GM18502 (cell line): ENCODE measurements around the gene MYO3B.

Experiments
- ATAC-seq: cut with Tn5 transposase; IDR thresholded peaks from one replicate; pipeline ENCODE4 v1.9.1; 2021; ENCODE audit warnings: mild to moderate bottlenecking; ENCODE audit not compliant: unreplicated experiment, poor library complexity

Gene MYO3B, protein sequence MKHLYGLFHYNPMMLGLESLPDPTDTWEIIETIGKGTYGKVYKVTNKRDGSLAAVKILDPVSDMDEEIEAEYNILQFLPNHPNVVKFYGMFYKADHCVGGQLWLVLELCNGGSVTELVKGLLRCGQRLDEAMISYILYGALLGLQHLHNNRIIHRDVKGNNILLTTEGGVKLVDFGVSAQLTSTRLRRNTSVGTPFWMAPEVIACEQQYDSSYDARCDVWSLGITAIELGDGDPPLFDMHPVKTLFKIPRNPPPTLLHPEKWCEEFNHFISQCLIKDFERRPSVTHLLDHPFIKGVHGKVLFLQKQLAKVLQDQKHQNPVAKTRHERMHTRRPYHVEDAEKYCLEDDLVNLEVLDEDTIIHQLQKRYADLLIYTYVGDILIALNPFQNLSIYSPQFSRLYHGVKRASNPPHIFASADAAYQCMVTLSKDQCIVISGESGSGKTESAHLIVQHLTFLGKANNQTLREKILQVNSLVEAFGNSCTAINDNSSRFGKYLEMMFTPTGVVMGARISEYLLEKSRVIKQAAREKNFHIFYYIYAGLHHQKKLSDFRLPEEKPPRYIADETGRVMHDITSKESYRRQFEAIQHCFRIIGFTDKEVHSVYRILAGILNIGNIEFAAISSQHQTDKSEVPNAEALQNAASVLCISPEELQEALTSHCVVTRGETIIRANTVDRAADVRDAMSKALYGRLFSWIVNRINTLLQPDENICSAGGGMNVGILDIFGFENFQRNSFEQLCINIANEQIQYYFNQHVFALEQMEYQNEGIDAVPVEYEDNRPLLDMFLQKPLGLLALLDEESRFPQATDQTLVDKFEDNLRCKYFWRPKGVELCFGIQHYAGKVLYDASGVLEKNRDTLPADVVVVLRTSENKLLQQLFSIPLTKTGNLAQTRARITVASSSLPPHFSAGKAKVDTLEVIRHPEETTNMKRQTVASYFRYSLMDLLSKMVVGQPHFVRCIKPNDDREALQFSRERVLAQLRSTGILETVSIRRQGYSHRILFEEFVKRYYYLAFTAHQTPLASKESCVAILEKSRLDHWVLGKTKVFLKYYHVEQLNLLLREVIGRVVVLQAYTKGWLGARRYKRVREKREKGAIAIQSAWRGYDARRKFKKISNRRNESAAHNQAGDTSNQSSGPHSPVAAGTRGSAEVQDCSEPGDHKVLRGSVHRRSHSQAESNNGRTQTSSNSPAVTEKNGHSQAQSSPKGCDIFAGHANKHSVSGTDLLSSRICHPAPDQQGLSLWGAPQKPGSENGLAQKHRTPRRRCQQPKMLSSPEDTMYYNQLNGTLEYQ (N-terminal part only)

DNA sequence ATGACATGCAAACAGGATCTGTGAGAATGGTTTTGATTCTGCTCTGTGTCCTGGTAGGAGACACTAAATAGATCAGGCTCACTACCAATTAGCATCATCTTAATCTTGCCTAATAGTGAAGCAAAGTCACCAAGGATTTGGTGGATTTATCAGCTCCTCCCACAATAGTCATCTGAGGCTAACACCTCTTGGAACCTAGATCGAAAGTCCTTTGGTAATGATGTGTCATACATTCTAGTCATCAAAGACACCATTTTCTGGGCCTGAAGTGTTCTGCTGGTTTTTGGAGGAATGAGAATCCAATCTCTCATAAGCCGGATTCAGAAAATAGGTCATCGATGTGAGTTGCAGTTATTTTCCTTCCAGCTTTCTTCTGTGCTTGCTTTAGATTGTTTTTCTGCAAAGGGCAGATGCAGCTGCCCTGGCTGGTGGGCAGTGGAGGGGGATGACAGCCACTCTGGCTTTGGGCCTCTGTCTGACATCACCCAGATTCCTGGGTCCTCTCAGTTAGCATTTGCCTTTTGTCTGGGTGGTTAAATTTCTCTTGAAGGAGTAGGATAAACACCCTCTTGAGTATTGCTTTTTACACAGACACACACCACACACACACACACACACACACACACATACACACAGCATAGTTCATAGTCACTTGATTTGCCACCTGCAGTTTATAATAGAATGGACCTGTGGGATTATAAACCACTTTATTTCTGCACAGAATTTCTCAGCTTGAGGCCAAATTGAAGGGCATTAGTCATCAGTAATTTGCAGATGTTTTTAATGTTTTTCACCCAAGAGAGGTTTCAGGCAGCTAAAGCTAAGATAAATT is at the start of gene MYO3B:
TSS of gene MYO3B (plus strand) at position 198 of the 832 bp plus-strand sequence. CDS start at position 339, 141 bp downstream.
- peak; percentile 50 for ATAC-seq

DNA sequence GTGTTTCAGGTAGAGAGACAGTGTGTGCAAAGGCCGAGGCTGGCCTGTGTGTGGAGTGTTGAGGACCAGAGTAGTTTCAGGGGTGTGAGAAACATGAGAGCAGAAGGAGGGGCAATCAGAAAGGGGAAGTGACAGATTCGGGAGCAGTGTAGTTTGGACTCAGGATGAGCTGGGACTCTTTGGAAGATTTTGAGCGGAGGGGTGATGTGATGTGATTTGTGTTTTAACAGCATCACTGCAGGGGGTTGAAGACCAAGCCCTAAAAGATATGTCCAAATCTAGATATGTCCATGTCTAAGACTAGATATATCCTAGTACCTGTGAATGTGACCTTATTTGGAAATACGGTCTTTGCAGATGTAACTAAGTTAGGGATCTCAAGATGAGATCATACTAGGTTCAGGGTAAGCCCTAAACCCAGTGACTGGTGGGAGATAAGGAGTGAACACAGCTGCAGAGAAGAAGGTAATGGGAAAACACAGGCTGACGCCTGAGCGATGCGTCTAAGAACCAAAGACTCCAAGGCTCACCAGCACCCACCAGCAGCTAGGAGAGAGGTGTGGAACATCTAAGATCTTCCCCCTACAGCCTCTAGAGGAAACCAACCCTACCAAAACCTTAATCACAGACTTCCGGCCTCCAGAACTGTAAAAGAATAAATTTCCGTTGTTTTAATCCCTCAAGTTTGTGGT is 38.5 kb upstream of the MYO3B start:
- ATAC-seq: no peak

GRCh38 chr2:170140561-170140960 is 37.4 kb upstream of the MYO3B start:
- no peak for ATAC-seq

DNA sequence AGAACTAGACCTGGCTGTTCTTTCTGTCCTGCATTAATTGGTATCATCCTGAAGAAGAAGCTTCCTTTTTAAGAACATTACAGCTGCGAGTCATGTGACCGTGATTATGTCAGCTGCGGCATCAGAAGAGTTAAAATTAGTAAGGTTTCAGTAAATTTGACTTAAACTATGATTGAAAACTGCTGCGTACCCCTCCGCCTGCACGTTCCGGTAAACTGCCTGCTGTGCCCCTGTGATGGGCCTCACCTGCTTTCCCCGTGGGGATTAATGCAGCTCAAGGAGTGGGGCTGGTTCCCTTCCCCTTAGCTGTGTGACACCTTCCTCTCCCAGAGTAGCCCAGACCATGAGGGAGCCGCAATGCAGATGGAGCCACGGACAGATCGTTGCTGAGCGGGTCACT is 36.1 kb upstream of the MYO3B start:
- ATAC-seq: peak; percentile 41

GRCh38 chr2:170142502-170142901 is 35.4 kb upstream of the MYO3B start:
- ATAC-seq: no peak

DNA sequence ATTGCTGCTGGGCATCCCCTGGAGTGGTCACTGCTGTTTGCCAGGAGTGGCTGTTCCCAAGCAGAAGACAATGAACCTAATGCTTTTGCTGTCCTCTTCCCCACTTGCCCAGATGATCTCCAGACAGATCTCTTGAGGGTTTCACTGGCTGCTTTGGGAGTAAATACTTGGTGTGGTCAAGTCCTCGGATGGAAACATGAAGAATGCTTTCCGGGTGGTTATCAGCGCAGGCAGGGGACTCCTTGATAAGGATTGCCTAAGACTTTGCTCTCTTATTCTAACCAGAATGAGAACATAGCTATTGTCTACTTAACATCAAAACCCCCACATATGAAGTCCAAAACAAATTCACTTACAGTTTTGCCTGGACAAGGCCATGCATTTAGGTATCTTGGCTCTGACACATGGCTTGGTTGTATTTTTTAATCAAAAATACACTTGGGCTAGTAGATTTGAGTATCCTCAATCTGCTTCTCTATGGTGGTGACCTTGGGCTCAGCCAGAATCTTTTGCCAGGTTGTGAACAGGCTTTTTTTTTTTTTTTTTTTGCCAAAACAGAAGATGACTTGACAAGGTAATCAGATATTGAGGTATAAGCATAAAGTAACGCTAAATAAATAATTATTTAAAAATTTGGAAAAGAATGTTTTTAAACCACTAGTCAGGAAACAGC is 34.8 kb upstream of the MYO3B start:
- no peak for ATAC-seq

- ATAC-seq: no peak
Observed at GRCh38 chr2:170144761-170145160, 33.2 kb upstream of the MYO3B start.

DNA sequence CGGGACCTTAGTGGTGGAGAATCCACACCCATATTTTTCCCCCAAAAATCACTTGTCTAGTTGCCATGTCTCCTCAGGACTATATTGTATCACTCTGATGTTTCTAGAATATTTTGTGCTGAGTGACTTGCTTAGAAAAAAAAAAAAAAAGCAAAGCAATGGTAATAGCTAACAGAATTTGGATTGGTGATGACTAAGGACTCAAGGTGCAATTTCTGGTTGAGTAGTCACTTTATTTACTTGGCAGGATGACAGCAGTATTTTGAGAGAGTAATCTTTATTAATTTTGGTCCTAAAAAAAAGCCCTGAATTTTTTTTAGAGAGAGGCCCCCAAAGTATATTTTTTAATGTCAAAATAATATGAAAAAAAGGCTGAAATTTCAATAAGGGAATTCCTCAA is 32.8 kb upstream of the MYO3B start:
- ATAC-seq: no peak

DNA sequence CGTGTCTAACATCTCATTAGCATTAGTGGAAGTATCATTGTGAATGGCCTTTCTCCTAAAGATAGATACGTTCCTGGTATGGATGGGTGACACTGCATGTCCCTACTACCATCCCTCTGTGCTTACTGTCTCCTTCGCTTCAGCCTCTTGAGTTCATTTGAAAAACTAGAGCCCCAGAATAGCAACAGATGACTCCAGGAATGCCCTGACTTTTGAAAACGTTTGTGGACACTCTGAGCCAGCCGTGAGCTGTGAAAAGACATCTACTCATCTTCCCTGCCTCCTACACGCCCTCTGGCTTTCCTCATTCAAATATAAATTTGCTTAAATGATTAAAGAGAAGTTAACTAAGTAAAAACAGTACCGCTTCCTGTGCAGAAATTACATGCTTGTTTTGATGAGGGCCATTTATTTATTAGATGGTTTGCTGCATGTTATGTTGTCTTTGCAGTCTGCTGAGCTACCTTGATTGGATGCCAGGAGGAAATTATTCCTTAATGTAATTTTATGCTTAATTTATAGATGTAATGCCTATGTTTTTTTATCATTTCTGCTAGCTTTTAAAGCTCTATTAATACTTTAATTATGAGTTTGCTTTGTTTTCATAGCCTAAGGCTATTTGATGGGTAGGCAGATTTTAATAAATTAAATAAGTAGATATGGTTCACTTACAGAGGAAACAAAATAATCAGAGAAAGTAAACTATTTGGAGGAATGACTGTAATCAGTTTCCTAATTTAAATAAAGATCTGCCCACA is 32.1 kb upstream of the MYO3B start:
- no peak for ATAC-seq

DNA sequence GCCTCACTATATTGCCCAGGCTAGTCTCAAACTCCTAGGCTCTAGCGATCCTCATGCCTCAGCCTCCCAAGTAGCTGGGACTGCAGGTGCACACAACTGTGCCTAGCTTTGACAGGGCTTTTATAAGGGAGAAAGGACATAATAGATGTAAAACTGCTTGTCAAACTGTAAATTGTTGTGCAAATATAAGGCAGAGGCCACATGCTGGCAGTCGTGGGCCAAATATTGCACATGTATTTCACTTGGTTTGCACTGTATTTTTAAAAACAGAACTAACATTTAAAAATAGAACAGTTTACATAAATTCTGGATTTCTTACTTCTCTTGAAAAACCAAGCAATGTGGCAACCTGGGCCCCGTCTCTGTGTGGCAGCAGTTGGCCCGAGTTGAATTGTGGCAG is 31.2 kb upstream of the MYO3B start:
- ATAC-seq: no peak

DNA sequence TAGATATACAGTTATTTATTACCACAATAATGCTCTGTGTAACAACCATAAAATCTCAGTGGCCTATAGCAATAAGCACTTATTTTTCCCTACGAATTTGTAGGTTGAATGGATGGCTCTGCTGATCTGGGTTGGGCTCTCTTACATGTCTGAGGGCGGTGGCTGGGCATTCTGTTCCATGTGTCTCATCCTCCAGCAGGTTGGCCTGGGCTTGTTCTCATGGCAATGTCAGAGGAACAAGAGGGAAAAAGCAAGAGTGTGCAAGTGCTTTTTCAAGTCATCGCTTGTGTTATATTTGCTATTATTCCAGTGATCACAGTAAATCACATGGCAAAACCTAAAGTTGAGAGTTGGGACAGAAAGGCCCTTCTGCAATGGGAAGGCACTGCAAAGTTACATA is 30.4 kb upstream of the MYO3B start:
- ATAC-seq: no peak

GRCh38 chr2:170148161-170148560 is 29.8 kb upstream of the MYO3B start:
- no peak for ATAC-seq

DNA sequence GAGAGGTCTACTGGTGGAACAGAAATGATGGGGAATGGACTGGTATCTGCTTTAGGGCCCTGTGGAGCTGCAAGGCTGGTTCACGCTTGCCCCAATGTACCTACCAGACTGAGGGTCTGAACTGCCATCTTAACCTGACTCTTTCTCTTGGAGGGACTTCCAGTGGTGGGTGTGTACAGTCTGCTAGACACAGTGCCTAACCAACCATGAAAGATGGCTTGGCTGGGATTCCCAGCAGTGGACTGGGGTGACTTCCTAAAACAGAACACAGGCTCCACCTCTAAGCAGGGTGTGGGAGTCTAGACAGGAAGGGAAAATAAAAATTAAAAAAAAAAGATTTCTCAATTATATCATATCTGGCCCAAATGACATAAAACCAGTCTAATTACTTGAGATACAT is 25.5 kb upstream of the MYO3B start:
- ATAC-seq: no peak

DNA sequence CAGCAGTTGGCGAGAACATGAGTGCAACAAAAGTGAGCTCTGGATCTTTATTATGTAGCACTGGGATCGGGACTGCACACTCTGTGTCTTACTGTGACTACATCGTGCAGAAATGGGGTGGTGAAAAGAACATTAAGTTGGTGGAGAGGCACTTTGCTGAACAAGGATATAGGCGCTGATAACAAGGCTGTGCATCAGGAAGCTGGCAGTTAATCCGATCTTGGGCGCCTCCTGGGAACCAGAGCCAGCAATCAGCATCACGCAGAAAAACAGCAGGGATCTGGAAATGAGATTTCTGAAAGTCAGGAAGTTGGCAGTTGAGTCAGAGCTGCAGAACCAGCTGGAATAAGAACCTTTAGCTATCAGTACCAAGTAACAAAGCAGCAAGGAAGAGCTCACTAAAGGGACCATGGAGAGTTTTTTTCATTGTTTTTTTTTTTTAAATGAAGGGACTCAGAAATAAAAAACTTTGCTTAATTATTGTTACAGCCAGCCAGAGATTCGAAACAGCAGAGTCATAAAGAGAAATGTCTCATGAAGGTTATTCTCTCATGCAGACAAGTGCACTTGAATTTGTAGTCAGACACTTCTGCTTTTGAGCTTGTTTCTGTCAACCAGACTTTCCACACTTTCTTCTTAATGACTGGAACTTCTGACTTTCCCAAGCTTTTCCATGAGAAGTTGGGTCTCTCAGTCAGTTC is 22.8 kb upstream of the MYO3B start:
- peak; percentile 69 for ATAC-seq

DNA sequence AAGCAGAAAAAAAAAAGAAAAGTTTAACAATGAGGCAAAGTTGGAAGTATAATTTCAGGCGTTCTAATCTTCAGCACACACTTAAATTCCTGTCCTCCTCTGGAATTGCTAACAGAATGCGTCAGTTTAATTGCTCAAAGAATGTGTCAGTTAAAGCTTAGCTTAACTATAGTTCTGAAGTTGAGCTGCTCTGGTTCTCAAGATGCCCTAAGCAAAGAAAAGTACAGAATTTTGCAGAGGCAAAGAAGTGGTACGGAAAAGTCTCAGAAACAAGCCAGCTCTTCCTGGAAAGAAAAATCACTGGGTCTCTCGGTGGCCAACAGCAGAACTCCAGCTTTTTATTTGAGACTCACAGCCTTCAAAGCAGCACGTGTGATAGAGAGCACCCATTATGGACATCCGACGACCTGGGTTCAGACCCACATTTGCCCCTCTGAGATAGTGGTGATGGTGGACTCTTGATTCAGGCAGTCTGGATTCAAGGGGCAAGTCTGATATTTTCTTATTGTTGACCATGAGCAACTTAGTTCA is 22.2 kb upstream of the MYO3B start:
- ATAC-seq: no peak

DNA sequence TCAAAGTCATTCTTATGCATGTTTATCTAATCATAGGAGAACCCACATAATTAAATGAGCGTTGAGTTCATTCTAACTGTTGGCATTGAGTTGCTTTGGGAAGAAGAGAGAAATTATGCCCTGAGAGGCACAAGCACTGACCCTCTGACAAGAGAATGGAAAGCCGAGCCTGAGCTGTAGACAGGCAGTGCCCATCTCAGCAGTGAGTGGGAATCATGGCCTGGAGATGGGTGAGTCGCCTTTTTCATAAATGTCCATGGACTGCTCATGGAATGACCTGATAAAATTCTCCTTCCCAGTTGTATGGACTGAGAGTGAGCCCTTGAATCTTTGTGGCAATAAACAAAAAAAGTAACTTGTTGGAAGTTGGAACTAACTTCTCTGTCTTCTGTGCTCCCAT is 21.4 kb upstream of the MYO3B start:
- ATAC-seq: no peak

- no peak for ATAC-seq
Observed at GRCh38 chr2:170157025-170157684, 20.8 kb upstream of the MYO3B start.
